ENCODE data around the gene EIF1.

The EIF1 gene

DNA sequence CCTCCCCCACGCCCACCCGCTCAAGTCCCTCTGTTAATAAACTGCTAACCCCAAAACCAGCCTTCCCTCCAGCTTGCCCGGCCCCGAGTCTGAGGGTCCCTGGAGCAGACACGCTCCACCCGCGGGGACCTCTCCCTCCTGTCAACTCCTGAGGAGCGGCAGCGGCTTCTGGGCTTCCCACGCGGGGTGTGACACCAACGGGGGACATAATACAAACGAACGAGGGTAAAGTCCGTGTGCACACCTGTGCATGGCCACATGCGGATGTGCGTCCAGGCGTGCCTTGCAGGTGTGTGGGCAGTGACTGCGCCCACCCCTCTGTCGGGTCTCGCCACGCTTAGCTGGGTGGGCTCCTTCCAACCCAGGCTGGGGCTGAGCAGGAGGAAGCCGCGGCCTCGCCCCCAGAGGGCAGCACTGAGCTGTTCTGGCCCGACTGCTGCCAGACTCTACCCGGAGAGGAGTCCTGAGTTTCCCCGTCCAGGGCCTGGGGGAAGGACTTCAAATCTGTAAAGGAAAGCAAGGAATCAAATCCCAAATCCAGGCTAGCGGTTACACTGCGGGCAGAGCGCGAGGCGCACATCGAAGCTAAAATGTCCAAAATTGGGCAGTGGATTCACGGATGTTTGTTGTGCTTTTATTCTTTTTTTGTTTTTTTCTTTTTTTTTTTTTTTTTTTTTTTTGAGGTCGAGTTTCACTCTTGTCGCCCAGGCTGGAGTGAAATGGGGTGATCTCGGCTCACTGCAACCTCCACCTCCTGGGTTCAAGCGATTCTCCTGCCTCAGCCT is 40.1 kb upstream of the EIF1 start:
- H3K9me3 ChIP-seq (ENCODE audit: control insufficient read depth, low read length), result no peaks in the 10 kb centered on the region
- H3K27me3 ChIP-seq (ENCODE audit: control insufficient read depth in 1 of 2, insufficient read depth in 1 of 2, low read length in 2 of 2), result peaks cover 0 to 10% of the 10 kb centered on the region in 2 experiments
- no peak overlapping the region for H2AK5ac ChIP-seq (ENCODE audit: low read length, severe bottlenecking)
- peak overlapping the region; percentile 67 for H4K8ac ChIP-seq (ENCODE audit: low read length)
- H3K4ac ChIP-seq (ENCODE audit: low read depth in 1 of 2, low read length in 2 of 2), result peak overlapping the region; percentile 58 to 73
- H4K91ac ChIP-seq (ENCODE audit: low read length), result peak overlapping the region; percentile 92
- peak overlapping the region; percentile 1 to 89 for H3K18ac ChIP-seq (ENCODE audit: low read depth in 1 of 2, low read length in 2 of 2)
- no peaks in the 10 kb centered on the region for H3K79me1 ChIP-seq (replicated peaks; ENCODE audit: low read length, poor library complexity, severe bottlenecking)
- H3K9ac ChIP-seq (ENCODE audit: low read length), result peak overlapping the region; percentile 90
- H2BK120ac ChIP-seq (ENCODE audit: low read depth, low read length), result peak overlapping the region; percentile 9
- peak overlapping the region; percentile 47 to 70 for H3K4me3 ChIP-seq (ENCODE audit: insufficient read depth in 1 of 2, low read depth in 1 of 2, low read length in 2 of 2)
- H3K4me2 ChIP-seq (ENCODE audit: low read length, poor library complexity, severe bottlenecking), result peak overlapping the region; percentile 60
- peak overlapping the region in 1 of 2 experiments; percentile 69 for H3K14ac ChIP-seq (ENCODE audit: low read length in 2 of 2)
- peak overlapping the region; percentile 2 to 82 for H2BK12ac ChIP-seq (ENCODE audit: low read length in 2 of 2)
- H2AFZ ChIP-seq (ENCODE audit: low read depth, low read length), result peak overlapping the region; percentile 98
- DNase-seq, result peak; percentile 80
- peak overlapping the region; percentile 8 for H3K27ac ChIP-seq (ENCODE audit: low read length, poor library complexity, severe bottlenecking)
- H3K23ac ChIP-seq (ENCODE audit: low read length in 2 of 2), result peak overlapping the region in 1 of 2 experiments; percentile 95
- 11% methylated on average over 35 of the region's 39 CpGs for WGBS
- H2BK5ac ChIP-seq (ENCODE audit: low read depth, low read length, poor library complexity, severe bottlenecking), result no peak overlapping the region
- no peaks in the 10 kb centered on the region for H3K36me3 ChIP-seq (ENCODE audit: control insufficient read depth in 1 of 2, insufficient read depth in 2 of 2, low read depth in 1 of 2, low read length in 2 of 2)
- peaks cover 20% of the 10 kb centered on the region for H3K4me1 ChIP-seq (ENCODE audit: control insufficient read depth, insufficient read depth, low read depth, low read length)
- peak overlapping the region; percentile 52 for H2BK15ac ChIP-seq (ENCODE audit: low read depth, poor library complexity, severe bottlenecking)

DNA sequence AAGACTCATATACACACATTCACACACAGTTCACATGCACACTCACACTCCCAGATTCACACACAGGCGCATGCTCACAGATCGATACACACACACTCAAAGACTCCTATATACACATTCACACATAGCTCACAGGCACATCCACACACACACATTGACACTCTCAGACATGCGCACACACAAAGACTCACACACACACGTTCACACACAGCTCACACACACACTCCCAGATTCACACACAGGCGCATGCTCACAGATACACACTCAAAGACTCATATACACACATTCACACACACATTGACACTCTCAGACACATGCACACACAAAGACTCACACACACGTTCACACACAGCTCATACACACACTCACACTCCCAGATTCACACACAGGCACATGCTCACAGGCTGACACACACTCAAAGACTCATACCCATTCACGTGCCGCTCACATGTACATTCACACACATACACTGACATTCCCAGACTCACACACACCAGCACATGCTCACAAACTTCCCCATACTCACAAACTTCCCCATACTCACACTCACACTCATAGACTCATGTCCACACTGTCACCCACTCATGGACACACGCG is 38.7 kb upstream of the EIF1 start:
- no peaks in the 10 kb centered on the region for H3K79me1 ChIP-seq (replicated peaks; ENCODE audit: low read length, poor library complexity, severe bottlenecking)
- no peak overlapping the region for H2BK15ac ChIP-seq (ENCODE audit: low read depth, poor library complexity, severe bottlenecking)
- no peaks in the 10 kb centered on the region for H3K36me3 ChIP-seq (ENCODE audit: control insufficient read depth in 1 of 2, insufficient read depth in 2 of 2, low read depth in 1 of 2, low read length in 2 of 2)
- H3K4me2 ChIP-seq (ENCODE audit: low read length, poor library complexity, severe bottlenecking), result no peak overlapping the region
- H2AK5ac ChIP-seq (ENCODE audit: low read length, severe bottlenecking), result no peak overlapping the region
- H3K23ac ChIP-seq (ENCODE audit: low read length in 2 of 2), result no peak overlapping the region
- WGBS, result 91% methylated on average over 10 of the region's 10 CpGs
- no peak overlapping the region for H2BK120ac ChIP-seq (ENCODE audit: low read depth, low read length)
- H3K18ac ChIP-seq (ENCODE audit: low read depth in 1 of 2, low read length in 2 of 2), result no peak overlapping the region
- no peak overlapping the region for H2AFZ ChIP-seq (ENCODE audit: low read depth, low read length)
- DNase-seq, result no peak
- H3K9ac ChIP-seq (ENCODE audit: low read length), result no peak overlapping the region
- H3K9me3 ChIP-seq (ENCODE audit: control insufficient read depth, low read length), result no peaks in the 10 kb centered on the region
- no peak overlapping the region for H2BK5ac ChIP-seq (ENCODE audit: low read depth, low read length, poor library complexity, severe bottlenecking)
- peak overlapping the region; percentile 15 for H4K91ac ChIP-seq (ENCODE audit: low read length)
- H3K27me3 ChIP-seq (ENCODE audit: control insufficient read depth in 1 of 2, insufficient read depth in 1 of 2, low read length in 2 of 2), result peaks cover 0 to 21% of the 10 kb centered on the region in 2 experiments
- H3K4me1 ChIP-seq (ENCODE audit: control insufficient read depth, insufficient read depth, low read depth, low read length), result peaks cover 29% of the 10 kb centered on the region
- no peak overlapping the region for H3K4me3 ChIP-seq (ENCODE audit: insufficient read depth in 1 of 2, low read depth in 1 of 2, low read length in 2 of 2)
- H4K8ac ChIP-seq (ENCODE audit: low read length), result no peak overlapping the region
- H3K14ac ChIP-seq (ENCODE audit: low read length in 2 of 2), result peak overlapping the region in 1 of 2 experiments; percentile 53
- H3K27ac ChIP-seq (ENCODE audit: low read length, poor library complexity, severe bottlenecking), result no peak overlapping the region
- H2BK12ac ChIP-seq (ENCODE audit: low read length in 2 of 2), result no peak overlapping the region
- H3K4ac ChIP-seq (ENCODE audit: low read depth in 1 of 2, low read length in 2 of 2), result no peak overlapping the region

DNA sequence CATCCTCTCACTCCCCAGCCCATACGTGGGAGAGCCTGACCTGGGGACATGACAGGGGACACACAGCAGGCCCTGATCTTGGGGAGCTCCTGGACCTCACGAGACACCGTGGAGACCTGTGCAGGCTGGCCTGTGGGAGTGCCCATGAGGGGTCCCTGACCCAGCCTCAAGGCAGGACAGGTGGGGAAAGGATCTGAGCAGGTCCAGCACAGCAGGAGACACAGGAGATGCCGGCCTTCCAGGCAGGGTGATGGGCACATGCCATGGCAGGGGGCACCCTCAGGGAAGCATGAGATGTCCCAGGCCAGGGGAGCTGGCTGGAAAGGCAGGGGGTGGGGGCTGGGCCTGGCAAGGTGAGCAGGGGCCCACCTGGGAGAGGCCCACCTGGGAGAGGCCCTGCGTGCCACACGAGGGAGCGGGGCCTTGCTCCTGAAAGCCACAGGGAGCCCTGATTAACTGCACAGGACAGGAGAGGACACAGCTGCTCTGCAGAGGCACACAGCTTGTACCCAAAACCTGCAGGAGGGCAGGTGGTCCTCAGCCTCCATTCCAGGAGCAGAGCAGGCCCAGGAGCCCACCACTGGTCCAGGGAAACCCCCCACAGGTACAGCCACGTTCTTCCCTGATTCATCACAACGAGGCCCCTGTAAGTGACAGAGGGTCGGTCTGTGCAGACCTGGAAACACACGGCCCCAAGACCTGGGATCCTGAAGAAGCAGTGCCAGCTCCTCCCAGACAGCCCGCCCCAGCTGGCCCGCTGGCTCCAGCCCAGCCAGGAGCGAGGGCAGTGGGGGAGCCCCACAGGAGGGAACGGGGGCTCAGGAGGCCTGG is 37.7 kb upstream of the EIF1 start:
- Histone ChIP-seq H3K36me3 (ENCODE audit: control insufficient read depth in 1 of 2, insufficient read depth in 2 of 2, low read depth in 1 of 2, low read length in 2 of 2) (no peaks in the 10 kb centered on the region), H3K9me3 (ENCODE audit: control insufficient read depth, low read length) (no peaks in the 10 kb centered on the region), H3K4me2 (ENCODE audit: low read length, poor library complexity, severe bottlenecking) (no peak overlapping the region), H2BK15ac (ENCODE audit: low read depth, poor library complexity, severe bottlenecking) (no peak overlapping the region), H2BK5ac (ENCODE audit: low read depth, low read length, poor library complexity, severe bottlenecking) (no peak overlapping the region), H3K9ac (ENCODE audit: low read length) (no peak overlapping the region), H4K91ac (ENCODE audit: low read length) (peak overlapping the region; percentile 0), H3K14ac (ENCODE audit: low read length in 2 of 2) (no peak overlapping the region), H3K4me3 (ENCODE audit: insufficient read depth in 1 of 2, low read depth in 1 of 2, low read length in 2 of 2) (no peak overlapping the region), H4K8ac (ENCODE audit: low read length) (no peak overlapping the region), H3K27me3 (ENCODE audit: control insufficient read depth in 1 of 2, insufficient read depth in 1 of 2, low read length in 2 of 2) (peaks cover 0 to 27% of the 10 kb centered on the region in 2 experiments), H3K4ac (ENCODE audit: low read depth in 1 of 2, low read length in 2 of 2) (no peak overlapping the region), H2AK5ac (ENCODE audit: low read length, severe bottlenecking) (no peak overlapping the region), H3K23ac (ENCODE audit: low read length in 2 of 2) (no peak overlapping the region), H3K18ac (ENCODE audit: low read depth in 1 of 2, low read length in 2 of 2) (no peak overlapping the region), H2BK120ac (ENCODE audit: low read depth, low read length) (no peak overlapping the region), H3K4me1 (ENCODE audit: control insufficient read depth, insufficient read depth, low read depth, low read length) (peaks cover 34% of the 10 kb centered on the region), H2AFZ (ENCODE audit: low read depth, low read length) (no peak overlapping the region), H3K79me1 (replicated peaks; ENCODE audit: low read length, poor library complexity, severe bottlenecking) (no peaks in the 10 kb centered on the region), H3K27ac (ENCODE audit: low read length, poor library complexity, severe bottlenecking) (no peak overlapping the region), H2BK12ac (ENCODE audit: low read length in 2 of 2) (no peak overlapping the region)
- WGBS, result 78% methylated on average over 15 of the region's 15 CpGs
- no peak for DNase-seq

Measured in mesenchymal stem cell (in vitro differentiated cells and primary cell).